ENCODE results near the gene SAMD8. TPM values are rescaled to one million over a fixed set of nuclear protein-coding genes. Genes with fewer than 3 reads are reported as not detected.

SAMD8 gene
- total RNA-seq, 1 experiment from 2014 or later, result 23.6 TPM

DNA sequence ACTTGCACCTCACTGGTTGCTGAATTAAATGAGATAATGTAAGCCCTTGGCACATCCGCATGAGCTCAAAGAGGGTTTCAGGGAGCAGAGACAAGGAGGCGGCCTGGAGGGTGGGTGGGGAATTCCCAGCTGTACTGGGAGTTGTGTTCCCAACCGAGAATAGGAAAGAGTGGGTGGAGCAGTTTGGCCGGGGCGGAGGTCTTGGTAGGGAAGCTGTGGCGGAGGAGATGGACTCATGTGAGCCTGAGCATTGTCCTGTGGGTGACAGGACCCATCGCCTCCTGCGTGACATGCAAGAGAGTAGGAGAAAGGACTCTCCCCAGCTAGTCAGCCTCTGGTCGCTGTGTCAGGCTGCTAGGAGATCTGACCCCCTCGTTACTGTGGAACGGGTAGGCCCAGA, 41.0 kb upstream of the SAMD8 start (continued):
- TF ChIP-seq ZNF274 (IDR thresholded peaks at IDR 0.05; ENCODE audit: low read depth, low read length) (no peak), ELF1 (IDR thresholded peaks at IDR 0.05; ENCODE audit: borderline replicate concordance, low read depth) (no peak)

DNA sequence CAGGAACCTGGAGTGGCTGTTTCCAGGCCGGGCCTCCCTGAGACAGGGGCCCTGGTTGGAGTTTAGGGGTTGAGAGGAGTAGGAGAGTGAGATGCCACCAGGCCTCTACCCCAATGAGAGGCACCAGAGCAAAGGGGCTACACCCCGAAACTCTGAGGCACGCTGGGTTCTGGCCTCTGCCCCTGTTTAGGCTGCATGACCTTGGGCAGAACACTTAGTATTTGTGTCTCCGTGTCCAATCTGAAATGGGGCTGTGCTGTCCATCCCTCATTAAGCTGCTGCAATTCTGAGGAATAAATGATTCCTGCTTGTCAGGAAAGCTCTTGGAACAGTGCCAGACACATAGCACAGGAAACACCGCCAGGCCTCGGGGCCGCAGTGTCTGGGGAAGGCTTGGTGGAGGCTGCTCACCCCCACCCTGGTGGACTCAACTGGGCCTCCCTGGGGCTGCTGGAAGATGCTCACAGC, 40.5 kb upstream of the SAMD8 start:
- Histone ChIP-seq H3K4me3 (replicated peaks in 1 of 2; ENCODE audit: low read depth in 1 of 2, low read length in 2 of 2) (no peak overlapping the region), H3K36me3 (ENCODE audit: control insufficient read depth in 1 of 2, insufficient read depth in 2 of 2, low read length in 2 of 2) (no peaks in the 10 kb centered on the region), H3K27ac (ENCODE audit: low read depth, low read length) (no peak overlapping the region), H3K4me2 (ENCODE audit: low read length) (no peak overlapping the region), H3K79me2 (ENCODE audit: insufficient read depth, low read length) (no peaks in the 10 kb centered on the region), H3K27me3 (ENCODE audit: insufficient read depth, low read length) (no peaks in the 10 kb centered on the region), H3K9me2 (ENCODE audit: insufficient read depth) (no peaks in the 10 kb centered on the region), H3K4me1 (ENCODE audit: control insufficient read depth in 1 of 2, insufficient read depth in 2 of 2, low read length in 2 of 2) (no peaks in the 10 kb centered on the region), H2AFZ (ENCODE audit: low read depth, low read length, poor library complexity, severe bottlenecking) (no peak overlapping the region), H4K20me1 (ENCODE audit: insufficient read depth) (no peaks in the 10 kb centered on the region), H3K9me3 (ENCODE audit: control insufficient read depth in 1 of 2, insufficient read depth in 1 of 2, low read depth in 1 of 2, low read length in 2 of 2) (no peaks in the 10 kb centered on the region), H3K9ac (ENCODE audit: low read length) (no peak overlapping the region)
- CTCF ChIA-PET, result no interaction called here
- DNase-seq (ENCODE audit: low read depth, low spot score), result no peak
- POLR2A ChIA-PET, result no interaction called here
- BruUV-seq (replicated peaks), result no TSS peak
- no peak for TF ChIP-seq CEBPB (IDR thresholded peaks at IDR 0.05; ENCODE audit: low read depth)
- no peak for TF ChIP-seq SP1 (IDR thresholded peaks at IDR 0.05; ENCODE audit: low read depth)
- no peak for TF ChIP-seq YY1 (IDR thresholded peaks at IDR 0.05; ENCODE audit: extremely low read depth, insufficient replicate concordance, low read depth, low read length)
- TF ChIP-seq, protein P1, sequence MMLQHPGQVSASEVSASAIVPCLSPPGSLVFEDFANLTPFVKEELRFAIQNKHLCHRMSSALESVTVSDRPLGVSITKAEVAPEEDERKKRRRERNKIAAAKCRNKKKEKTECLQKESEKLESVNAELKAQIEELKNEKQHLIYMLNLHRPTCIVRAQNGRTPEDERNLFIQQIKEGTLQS (IDR thresholded peaks at IDR 0.05), result no peak
- TF ChIP-seq POLR2A (IDR thresholded peaks at IDR 0.05; ENCODE audit: borderline replicate concordance, extremely low read depth, insufficient read depth, insufficient read length), result no peak
- no peak for TF ChIP-seq EZH2 (IDR thresholded peaks at IDR 0.05)
- TF ChIP-seq ZFX (IDR thresholded peaks at IDR 0.05), result no peak
- TF ChIP-seq CBX3 (IDR thresholded peaks at IDR 0.05; ENCODE audit: low read depth), result no peak
- TF ChIP-seq SRF (IDR thresholded peaks at IDR 0.05; ENCODE audit: low read depth), result no peak
- TF ChIP-seq, protein P2, sequence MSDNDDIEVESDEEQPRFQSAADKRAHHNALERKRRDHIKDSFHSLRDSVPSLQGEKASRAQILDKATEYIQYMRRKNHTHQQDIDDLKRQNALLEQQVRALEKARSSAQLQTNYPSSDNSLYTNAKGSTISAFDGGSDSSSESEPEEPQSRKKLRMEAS (IDR thresholded peaks at IDR 0.05), result no peak
- no peak for TF ChIP-seq SIN3A (IDR thresholded peaks at IDR 0.05; ENCODE audit: low read depth)
- no peak for TF ChIP-seq EZH2phosphoT487 (IDR thresholded peaks at IDR 0.05; ENCODE audit: borderline replicate concordance)
- no peak for TF ChIP-seq RAD21 (IDR thresholded peaks at IDR 0.05; ENCODE audit: low read depth)
- TF ChIP-seq TCF7L2 (IDR thresholded peaks at IDR 0.05; ENCODE audit: borderline replicate concordance, extremely low read depth, insufficient read depth, insufficient read length), result no peak
- intact Hi-C loops (cut with micrococcal nuclease), result no loop called here
- ATAC-seq, result no peak
- RAD21 ChIA-PET (ENCODE audit: low non-redundant PET in 1 of 2, low total read pairs in 2 of 2, uncharacterized antibody in 2 of 2, unreplicated experiment in 2 of 2), result no interaction called here

Data from HCT116 (cell line).